Ishikawa (cell line): ENCODE data around the gene MYO16.

ENCODE experiments used
- EGR1 ChIP-seq: IDR thresholded peaks from 2 replicates; pipeline ENCODE4 v1.6.1; 2012
- EP300 ChIP-seq: IDR thresholded peaks from 2 replicates; pipeline ENCODE4 v1.6.1; 2012; ENCODE audit warnings: borderline replicate concordance
- FOXM1 ChIP-seq: IDR thresholded peaks from 2 replicates; pipeline ENCODE4 v1.6.1; 2012; ENCODE audit warnings: low read depth, borderline replicate concordance
- NFIC ChIP-seq: IDR thresholded peaks from 2 replicates; pipeline ENCODE4 v1.6.1; 2012
- RAD21 ChIP-seq: IDR thresholded peaks from 2 replicates; pipeline ENCODE4 v1.6.1; 2012; ENCODE audit warnings: low read depth
- USF1 ChIP-seq: IDR thresholded peaks from 2 replicates; pipeline ENCODE4 v1.6.1; 2012

- TF ChIP-seq USF1 (no peak), NFIC (no peak), EP300 (no peak), RAD21 (no peak), FOXM1 (no peak), EGR1 (no peak)
These were observed 527.9 kb downstream of the MYO16 start for GRCh38 chr13:109157275-109157674.
